Stimulated activated naive CD8-positive, alpha-beta T cell treated with anti-CD3 and anti-CD28 coated beads, Interleukin-15, Interleukin-2, amounts not matched to agents 100 ng/mL and 50 ng/mL, for 24 hours (primary cell): ENCODE measurements around the gene PIM1.
A peak's percentile ranks its signal among the peaks of the same experiment; 100 is the strongest.
"Not testable (repeated sequence)": the region's sequence is repeated elsewhere in the genome, so short reads cannot be mapped to it uniquely, and the experiment has no call there.

Source experiments
- H3K27ac Mint-ChIP-seq: one replicate; pipeline ENCODE4 v1.8.0; 2021; ENCODE audit warnings: mild to moderate bottlenecking, mixed read lengths
- H3K27me3 Mint-ChIP-seq: one replicate; pipeline ENCODE4 v1.8.0; 2021; ENCODE audit warnings: mixed read lengths
- H3K36me3 Mint-ChIP-seq: one replicate; pipeline ENCODE4 v1.8.0; 2021; ENCODE audit warnings: low read depth, mixed read lengths
- H3K4me1 Mint-ChIP-seq: one replicate; pipeline ENCODE4 v1.8.0; 2021; ENCODE audit warnings: low read depth, mixed read lengths
- H3K4me3 Mint-ChIP-seq: one replicate; pipeline ENCODE4 v1.8.0; 2021; ENCODE audit warnings: mild to moderate bottlenecking, mixed read lengths
- H3K9me3 Mint-ChIP-seq: one replicate; pipeline ENCODE4 v1.8.0; 2021; ENCODE audit warnings: mixed read lengths

Gene PIM1

GRCh38 chr6:37169496-37170272, at the start of gene PIM1:
Gene PIM1, plus strand, starts transcription at chr6:37170152. Its CDS starts 424 bp downstream, at chr6:37170576.
- peaks cover 38% of the 10 kb centered on the region for H3K36me3 Mint-ChIP-seq

GRCh38 chr6:37121556-37121955, 48.4 kb upstream of the PIM1 start:
- Mint-ChIP-seq H3K4me1 (peaks cover 3% of the 10 kb centered on the region), H3K4me3 (no peak overlapping the region), H3K9me3 (no peaks in the 10 kb centered on the region), H3K27ac (no peak overlapping the region), H3K27me3 (no peaks in the 10 kb centered on the region), H3K36me3 (no peaks in the 10 kb centered on the region)

More at GRCh38 chr6:37169496-37170272, at the start of gene PIM1:
- H3K4me3 Mint-ChIP-seq = peak within 1 kb of the TSS; percentile 94
- H3K27me3 Mint-ChIP-seq = no peaks in the 10 kb centered on the region
- H3K27ac Mint-ChIP-seq = peak within 1 kb of the TSS; percentile 95
- H3K9me3 Mint-ChIP-seq = no peaks in the 10 kb centered on the region
- peaks cover 41% of the 10 kb centered on the region for H3K4me1 Mint-ChIP-seq

GRCh38 chr6:37122861-37123260, 47.1 kb upstream of the PIM1 start:
- H3K36me3 Mint-ChIP-seq = no peaks in the 10 kb centered on the region

GRCh38 chr6:37123957-37124729, 45.8 kb upstream of the PIM1 start:
- Mint-ChIP-seq H3K27ac (no peak overlapping the region), H3K36me3 (no peaks in the 10 kb centered on the region), H3K9me3 (no peaks in the 10 kb centered on the region), H3K4me3 (no peak overlapping the region), H3K27me3 (no peaks in the 10 kb centered on the region), H3K4me1 (peaks cover 3% of the 10 kb centered on the region)

More at GRCh38 chr6:37122861-37123260, 47.1 kb upstream of the PIM1 start:
- Mint-ChIP-seq H3K4me3 (no peak overlapping the region), H3K27me3 (no peaks in the 10 kb centered on the region), H3K4me1 (peaks cover 3% of the 10 kb centered on the region), H3K9me3 (no peaks in the 10 kb centered on the region), H3K27ac (no peak overlapping the region)

- Mint-ChIP-seq H3K27ac (no peak overlapping the region), H3K9me3 (no peaks in the 10 kb centered on the region), H3K4me1 (no peaks in the 10 kb centered on the region), H3K36me3 (no peaks in the 10 kb centered on the region), H3K27me3 (no peaks in the 10 kb centered on the region), H3K4me3 (no peak overlapping the region)
These were observed 44.0 kb upstream of the PIM1 start for GRCh38 chr6:37125774-37126492.

- H3K36me3 Mint-ChIP-seq = no peaks in the 10 kb centered on the region
These were observed 43.4 kb upstream of the PIM1 start for GRCh38 chr6:37126493-37126958.

GRCh38 chr6:37126961-37127616, 42.9 kb upstream of the PIM1 start:
- Mint-ChIP-seq H3K27me3 (no peaks in the 10 kb centered on the region), H3K27ac (no peak overlapping the region), H3K36me3 (no peaks in the 10 kb centered on the region), H3K9me3 (no peaks in the 10 kb centered on the region), H3K4me1 (no peaks in the 10 kb centered on the region), H3K4me3 (no peak overlapping the region)

More at GRCh38 chr6:37126493-37126958, 43.4 kb upstream of the PIM1 start:
- no peak overlapping the region for H3K27ac Mint-ChIP-seq
- H3K27me3 Mint-ChIP-seq = no peaks in the 10 kb centered on the region
- no peak overlapping the region for H3K4me3 Mint-ChIP-seq
- H3K4me1 Mint-ChIP-seq = no peaks in the 10 kb centered on the region
- H3K9me3 Mint-ChIP-seq = no peaks in the 10 kb centered on the region

GRCh38 chr6:37127961-37128862, 41.7 kb upstream of the PIM1 start:
- Mint-ChIP-seq H3K36me3 (no peaks in the 10 kb centered on the region), H3K4me1 (no peaks in the 10 kb centered on the region), H3K27ac (no peak overlapping the region), H3K4me3 (no peak overlapping the region), H3K27me3 (no peaks in the 10 kb centered on the region), H3K9me3 (no peaks in the 10 kb centered on the region)

GRCh38 chr6:37128863-37129443, 41.0 kb upstream of the PIM1 start:
- H3K27ac Mint-ChIP-seq, H3K27me3 Mint-ChIP-seq, H3K36me3 Mint-ChIP-seq: not testable (repeated sequence)

GRCh38 chr6:37129566-37129965, 40.4 kb upstream of the PIM1 start:
- Mint-ChIP-seq H3K27ac (no peak overlapping the region), H3K9me3 (no peaks in the 10 kb centered on the region), H3K4me3 (no peak overlapping the region), H3K36me3 (no peaks in the 10 kb centered on the region), H3K4me1 (peaks cover 6% of the 10 kb centered on the region), H3K27me3 (no peaks in the 10 kb centered on the region)

More at GRCh38 chr6:37128863-37129443, 41.0 kb upstream of the PIM1 start:
- not testable (repeated sequence) for H3K9me3 Mint-ChIP-seq, H3K4me1 Mint-ChIP-seq, H3K4me3 Mint-ChIP-seq

- H3K36me3 Mint-ChIP-seq = no peaks in the 10 kb centered on the region
- H3K9me3 Mint-ChIP-seq = no peaks in the 10 kb centered on the region
- peaks cover 10% of the 10 kb centered on the region for H3K4me1 Mint-ChIP-seq
- no peak overlapping the region for H3K27ac Mint-ChIP-seq
- no peak overlapping the region for H3K4me3 Mint-ChIP-seq
- H3K27me3 Mint-ChIP-seq = no peaks in the 10 kb centered on the region
These were observed 39.2 kb upstream of the PIM1 start for GRCh38 chr6:37130704-37131103.

GRCh38 chr6:37131104-37131959, 38.6 kb upstream of the PIM1 start:
- H3K4me1 Mint-ChIP-seq = peaks cover 14% of the 10 kb centered on the region
- H3K27ac Mint-ChIP-seq = no peak overlapping the region
- no peaks in the 10 kb centered on the region for H3K36me3 Mint-ChIP-seq
- no peaks in the 10 kb centered on the region for H3K27me3 Mint-ChIP-seq
- no peak overlapping the region for H3K4me3 Mint-ChIP-seq
- no peaks in the 10 kb centered on the region for H3K9me3 Mint-ChIP-seq

- Mint-ChIP-seq H3K4me3 (no peak overlapping the region), H3K27me3 (no peaks in the 10 kb centered on the region), H3K36me3 (no peaks in the 10 kb centered on the region), H3K9me3 (no peaks in the 10 kb centered on the region), H3K27ac (no peak overlapping the region), H3K4me1 (peaks cover 19% of the 10 kb centered on the region)
These were observed 38.0 kb upstream of the PIM1 start for GRCh38 chr6:37131960-37132253.
